Neuronal stem cell (in vitro differentiated cells): ENCODE measurements around the gene SIVA1.

Experiments used
- DNase-seq: peaks from one replicate; pipeline ENCODE4 v3.0.0-alpha.2; 2013; ENCODE audit warnings: low spot score
- H2AFZ ChIP-seq: one replicate; pipeline ENCODE4 v1.6.1; 2013; ENCODE audit warnings: mild to moderate bottlenecking, low read length, inconsistent platforms
- H2AK5ac ChIP-seq: 2 replicates; pipeline ENCODE4 v1.6.1; 2013; ENCODE audit warnings: low read depth, mild to moderate bottlenecking, inconsistent platforms, low read length, moderate library complexity, mixed read lengths
- H2BK120ac ChIP-seq: 2 replicates; pipeline ENCODE4 v1.6.1; 2013; ENCODE audit warnings: low read depth, mild to moderate bottlenecking, inconsistent platforms, low read length, moderate library complexity, mixed read lengths
- H2BK12ac ChIP-seq: one replicate; pipeline ENCODE4 v1.6.1; 2013; ENCODE audit warnings: low read length, inconsistent platforms
- H2BK15ac ChIP-seq: 2 replicates; pipeline ENCODE4 v1.6.1; 2013; ENCODE audit warnings: mild to moderate bottlenecking, low read length, inconsistent platforms, mixed read lengths
- H2BK5ac ChIP-seq: one replicate; pipeline ENCODE4 v1.6.1; 2013; ENCODE audit warnings: inconsistent platforms, mild to moderate bottlenecking, low read length, moderate library complexity
- H3K14ac ChIP-seq: one replicate; pipeline ENCODE4 v1.6.1; 2013; ENCODE audit warnings: low read length, inconsistent platforms
- H3K18ac ChIP-seq: 2 replicates; pipeline ENCODE4 v1.6.1; 2013; ENCODE audit warnings: low read length, inconsistent platforms
- H3K23ac ChIP-seq: 2 replicates; pipeline ENCODE4 v1.6.1; 2013; ENCODE audit warnings: low read depth, mild to moderate bottlenecking, mixed read lengths, low read length, inconsistent platforms; ENCODE audit not compliant: poor library complexity
- H3K27ac ChIP-seq: replicated peaks from 3 replicates; pipeline ENCODE4 v1.5.1; 2013; ENCODE audit warnings: low read length, inconsistent platforms
- H3K27me3 ChIP-seq, 3 experiments: 2 replicates each; pipeline ENCODE4 v1.6.1; 2013; ENCODE audit warnings: low read length in 3 of 3, mild to moderate bottlenecking in 2 of 3, inconsistent platforms in 1 of 3, low read depth in 1 of 3, mixed read lengths in 1 of 3, moderate library complexity in 1 of 3; ENCODE audit not compliant: control insufficient read depth in 3 of 3, insufficient read depth in 3 of 3
- H3K36me3 ChIP-seq, 2 donors: replicated peaks in 1 of 2; 2 replicates each; pipeline ENCODE4 v1.6.1; 2013; ENCODE audit warnings: low read length in 2 of 2; ENCODE audit not compliant: control insufficient read depth in 2 of 2, insufficient read depth in 2 of 2
- H3K4ac ChIP-seq: 2 replicates; pipeline ENCODE4 v1.6.1; 2013; ENCODE audit warnings: inconsistent platforms, mild to moderate bottlenecking, low read length, moderate library complexity
- H3K4me1 ChIP-seq, 2 donors: 1 replicate in 1 of 2; 2 replicates in 1 of 2; pipeline ENCODE4 v1.6.1; 2013; ENCODE audit warnings: low read length in 2 of 2, low read depth in 1 of 2; ENCODE audit not compliant: control insufficient read depth in 2 of 2, insufficient read depth in 1 of 2
- H3K4me2 ChIP-seq: one replicate; pipeline ENCODE4 v1.6.1; 2013; ENCODE audit warnings: mild to moderate bottlenecking, low read length, inconsistent platforms; ENCODE audit not compliant: insufficient read depth, poor library complexity, severe bottlenecking
- H3K4me3 ChIP-seq, 2 donors: 2 replicates each; pipeline ENCODE4 v1.5.1; 2013; ENCODE audit warnings: low read length in 2 of 2, mild to moderate bottlenecking in 2 of 2, inconsistent platforms in 1 of 2, moderate library complexity in 1 of 2
- H3K79me1 ChIP-seq: one replicate; pipeline ENCODE4 v1.6.1; 2013; ENCODE audit warnings: low read depth, mild to moderate bottlenecking, inconsistent platforms, low read length, moderate library complexity
- H3K9ac ChIP-seq: one replicate; pipeline ENCODE4 v1.6.1; 2013; ENCODE audit warnings: mild to moderate bottlenecking, low read depth, low read length, inconsistent platforms; ENCODE audit not compliant: poor library complexity
- H3K9me3 ChIP-seq, 2 donors: replicated peaks in 1 of 2; 2 replicates each; pipeline versions ENCODE3 to v1.6.1; 2013; ENCODE audit warnings: low read length in 2 of 2, mild to moderate bottlenecking in 2 of 2, inconsistent platforms in 1 of 2, low read depth in 1 of 2, mixed read lengths in 1 of 2, moderate library complexity in 1 of 2; ENCODE audit not compliant: control insufficient read depth in 2 of 2, insufficient read depth in 1 of 2
- H4K8ac ChIP-seq: one replicate; pipeline ENCODE4 v1.6.1; 2013; ENCODE audit warnings: low read depth, mild to moderate bottlenecking, inconsistent platforms, low read length, moderate library complexity
- H4K91ac ChIP-seq: one replicate; pipeline ENCODE4 v1.6.1; 2013; ENCODE audit warnings: low read length, low read depth, mild to moderate bottlenecking, inconsistent platforms; ENCODE audit not compliant: poor library complexity
- WGBS, 2 donors: extraction: QIAGEN DNeasy Blood & Tissue Kit; methylation state at CpG; one replicate each; pipeline ENCODE4 v1.1.7; 2013; ENCODE audit warnings: missing lambda C conversion rate in 2 of 2, mixed read lengths in 1 of 2; ENCODE audit not compliant: insufficient read length in 2 of 2, insufficient replicate concordance in 1 of 2; ENCODE audit errors: extremely low coverage in 2 of 2; 5-methylcytosine and 5-hydroxymethylcytosine counted together

The SIVA1 gene

DNA sequence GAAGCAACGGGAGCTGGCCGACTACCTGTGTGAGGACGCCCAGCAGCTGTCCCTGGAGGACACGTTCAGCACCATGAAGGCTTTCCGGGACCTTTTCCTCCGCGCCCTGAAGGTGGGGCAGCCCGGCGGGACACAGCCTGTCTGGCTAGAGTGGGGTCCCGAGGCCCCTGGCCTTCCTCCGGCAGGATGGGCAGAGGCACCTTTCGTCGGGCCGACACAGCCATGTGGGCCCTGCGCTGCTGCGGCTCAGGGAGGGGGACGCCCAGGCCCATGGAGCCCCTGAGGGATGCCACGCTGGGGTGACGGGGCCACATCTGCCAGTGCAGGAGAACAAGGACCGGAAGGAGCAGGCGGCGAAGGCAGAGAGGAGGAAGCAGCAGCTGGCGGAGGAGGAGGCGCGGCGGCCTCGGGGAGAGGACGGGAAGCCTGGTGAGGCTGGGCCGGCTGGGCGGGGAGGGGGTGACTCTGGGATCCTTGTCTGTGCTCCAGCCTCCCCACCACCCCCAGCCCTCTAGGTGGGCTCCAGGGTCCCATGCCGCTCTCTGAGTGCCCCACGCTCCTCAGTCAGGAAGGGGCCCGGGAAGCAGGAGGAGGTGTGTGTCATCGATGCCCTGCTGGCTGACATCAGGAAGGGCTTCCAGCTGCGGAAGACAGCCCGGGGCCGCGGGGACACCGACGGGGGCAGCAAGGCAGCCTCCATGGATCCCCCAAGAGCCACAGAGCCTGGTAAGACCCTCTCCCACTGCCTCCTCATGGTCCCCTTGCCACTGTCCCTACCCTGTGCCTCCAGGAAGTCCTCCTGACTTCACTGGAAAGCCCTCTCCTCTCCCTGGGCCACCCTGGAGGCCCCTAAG is 39.8 kb upstream of the SIVA1 start:
- H3K4me3 ChIP-seq: no peak overlapping the region
- DNase-seq: no peak
- no CpG with 5 or more reads among the region's 40 CpGs for WGBS, 2 donors
- H3K79me1 ChIP-seq: peaks cover 2% of the 10 kb centered on the region
- no peak overlapping the region for H2BK120ac ChIP-seq
- H3K9ac ChIP-seq: no peak overlapping the region
- H2BK12ac ChIP-seq: no peak overlapping the region
- H3K36me3 ChIP-seq: peaks cover 26 to 67% of the 10 kb centered on the region in 2 donors
- H3K4ac ChIP-seq: no peak overlapping the region
- H2AK5ac ChIP-seq: no peak overlapping the region
- peaks cover 0 to 3% of the 10 kb centered on the region in 2 donors for H3K4me1 ChIP-seq
- H3K27me3 ChIP-seq: no peaks in the 10 kb centered on the region
- H4K91ac ChIP-seq: no peak overlapping the region
- no peak overlapping the region for H3K23ac ChIP-seq
- no peak overlapping the region for H3K18ac ChIP-seq
- H2BK5ac ChIP-seq: no peak overlapping the region
- no peak overlapping the region for H3K27ac ChIP-seq
- no peak overlapping the region for H3K4me2 ChIP-seq
- H2BK15ac ChIP-seq: no peak overlapping the region
- H2AFZ ChIP-seq: no peak overlapping the region
- H4K8ac ChIP-seq: no peak overlapping the region
- no peak overlapping the region for H3K14ac ChIP-seq
- no peaks in the 10 kb centered on the region for H3K9me3 ChIP-seq

DNA sequence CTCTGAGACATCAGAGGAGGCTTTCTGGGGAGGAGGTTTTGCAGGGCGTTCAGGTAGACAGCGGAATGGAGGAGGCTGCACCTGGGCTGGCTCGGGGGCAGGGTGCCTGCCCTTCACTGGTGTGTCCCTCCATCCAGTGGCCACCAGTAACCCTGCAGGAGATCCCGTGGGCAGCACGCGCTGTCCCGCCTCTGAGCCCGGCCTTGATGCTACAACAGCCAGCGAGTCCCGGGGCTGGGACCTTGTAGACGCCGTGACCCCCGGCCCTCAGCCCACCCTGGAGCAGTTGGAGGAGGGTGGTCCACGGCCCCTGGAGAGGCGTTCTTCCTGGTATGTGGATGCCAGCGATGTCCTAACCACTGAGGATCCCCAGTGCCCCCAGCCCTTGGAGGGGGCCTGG is 38.9 kb upstream of the SIVA1 start:
- Histone ChIP-seq H4K91ac (no peak overlapping the region), H3K18ac (no peak overlapping the region), H3K79me1 (peaks cover 2% of the 10 kb centered on the region), H3K9me3 (no peaks in the 10 kb centered on the region), H3K4me1 (no peaks in the 10 kb centered on the region), H3K4ac (no peak overlapping the region), H2AFZ (no peak overlapping the region), H3K14ac (no peak overlapping the region), H2BK12ac (no peak overlapping the region), H4K8ac (no peak overlapping the region), H3K36me3 (peaks cover 26 to 71% of the 10 kb centered on the region in 2 donors), H3K9ac (no peak overlapping the region), H3K27me3 (no peaks in the 10 kb centered on the region), H3K4me3 (no peak overlapping the region), H2BK5ac (no peak overlapping the region), H3K23ac (peak overlapping the region; percentile 65), H2AK5ac (no peak overlapping the region), H2BK15ac (no peak overlapping the region), H3K4me2 (no peak overlapping the region), H3K27ac (no peak overlapping the region), H2BK120ac (no peak overlapping the region)
- no peak for DNase-seq
- no CpG with 5 or more reads among the region's 16 CpGs for WGBS, 2 donors

DNA sequence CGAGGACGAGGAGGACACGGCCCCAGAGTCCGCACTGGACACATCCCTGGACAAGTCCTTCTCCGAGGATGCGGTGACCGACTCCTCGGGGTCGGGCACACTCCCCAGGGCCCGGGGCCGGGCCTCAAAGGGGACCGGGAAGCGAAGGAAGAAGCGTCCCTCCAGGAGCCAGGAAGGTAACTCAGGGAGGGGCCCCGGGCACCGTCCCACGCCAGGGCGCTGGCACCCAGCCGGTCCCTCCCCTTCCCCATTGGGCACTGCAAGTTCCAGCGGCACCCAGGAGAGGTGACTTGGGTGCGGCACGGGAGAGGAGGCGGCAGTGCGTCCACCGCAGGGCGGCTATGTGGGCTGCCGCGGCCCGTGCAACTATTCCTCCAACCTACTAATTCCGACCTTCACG is 38.3 kb upstream of the SIVA1 start:
- H2BK12ac ChIP-seq: no peak overlapping the region
- no CpG with 5 or more reads among the region's 31 CpGs for WGBS, 2 donors

DNA sequence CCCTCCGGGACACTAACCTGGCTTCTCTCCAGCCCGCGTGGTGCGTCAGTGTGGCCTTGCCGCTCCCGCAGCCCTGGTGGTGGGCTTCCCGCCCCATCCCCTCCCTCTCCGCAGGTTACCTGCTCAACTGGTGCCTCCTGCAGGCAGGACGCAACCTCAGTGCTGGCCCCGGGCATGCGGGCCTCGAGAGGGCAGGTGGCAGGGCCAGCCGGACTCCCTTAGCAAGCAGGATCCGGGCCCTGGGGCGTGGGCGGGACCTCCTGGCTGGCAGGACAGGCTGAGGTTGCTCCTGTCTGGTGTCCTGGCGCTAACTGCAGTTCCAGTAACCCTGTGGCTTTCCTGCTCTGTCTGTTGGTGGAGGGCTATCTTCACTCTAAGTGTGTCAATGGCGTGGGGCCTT is 37.5 kb upstream of the SIVA1 start:
- H3K14ac ChIP-seq: no peak overlapping the region
- DNase-seq: no peak
- H2AFZ ChIP-seq: no peak overlapping the region
- no peak overlapping the region for H2BK5ac ChIP-seq
- H2BK15ac ChIP-seq: no peak overlapping the region
- H3K9me3 ChIP-seq: no peaks in the 10 kb centered on the region
- no peak overlapping the region for H3K27ac ChIP-seq
- H4K91ac ChIP-seq: no peak overlapping the region
- WGBS, 2 donors: no CpG with 5 or more reads among the region's 18 CpGs
- no peak overlapping the region for H3K23ac ChIP-seq
- H3K27me3 ChIP-seq: no peaks in the 10 kb centered on the region
- no peak overlapping the region for H3K4ac ChIP-seq
- H3K9ac ChIP-seq: no peak overlapping the region
- H3K4me3 ChIP-seq: no peak overlapping the region
- no peak overlapping the region for H2AK5ac ChIP-seq
- peaks cover 2% of the 10 kb centered on the region for H3K79me1 ChIP-seq
- H3K36me3 ChIP-seq: peaks cover 21 to 75% of the 10 kb centered on the region in 2 donors
- H3K4me2 ChIP-seq: no peak overlapping the region
- H3K18ac ChIP-seq: peak overlapping the region; percentile 11
- no peak overlapping the region for H4K8ac ChIP-seq
- no peak overlapping the region for H2BK12ac ChIP-seq
- no peak overlapping the region for H2BK120ac ChIP-seq
- no peaks in the 10 kb centered on the region for H3K4me1 ChIP-seq

More for the DNA sequence above, 38.3 kb upstream of the SIVA1 start:
- H3K9ac ChIP-seq: no peak overlapping the region
- no peak overlapping the region for H2BK5ac ChIP-seq
- no peak overlapping the region for H4K91ac ChIP-seq
- H3K27me3 ChIP-seq: no peaks in the 10 kb centered on the region
- no peak overlapping the region for H3K4me2 ChIP-seq
- H3K79me1 ChIP-seq: peaks cover 2% of the 10 kb centered on the region
- H3K27ac ChIP-seq: no peak overlapping the region
- no peaks in the 10 kb centered on the region for H3K9me3 ChIP-seq
- H2BK120ac ChIP-seq: no peak overlapping the region
- no peak overlapping the region for H3K4me3 ChIP-seq
- H2AK5ac ChIP-seq: no peak overlapping the region
- no peak overlapping the region for H2AFZ ChIP-seq
- no peak for DNase-seq
- H3K4ac ChIP-seq: no peak overlapping the region
- peak overlapping the region; percentile 3 for H3K18ac ChIP-seq
- no peak overlapping the region for H3K14ac ChIP-seq
- H3K23ac ChIP-seq: no peak overlapping the region
- H3K36me3 ChIP-seq: peaks cover 24 to 76% of the 10 kb centered on the region in 2 donors
- H2BK15ac ChIP-seq: no peak overlapping the region
- H4K8ac ChIP-seq: no peak overlapping the region
- no peaks in the 10 kb centered on the region for H3K4me1 ChIP-seq
